Coronary artery (tissue), 2 donors: ENCODE data around the gene PLXNA2.

Experiments used
- DNase-seq: peaks from one replicate; pipeline ENCODE4 v3.0.0-alpha.2; 2017; ENCODE audit warnings: low spot score
- H3K27ac ChIP-seq, 2 donors: fragments of 200-600 bp; sonication (generic); one replicate each; pipeline ENCODE4 v1.5.1; 2016 to 2019
- H3K4me3 ChIP-seq: fragments of 200-600 bp; sonication (generic); 2 replicates; pipeline ENCODE4 v1.5.1; 2016; ENCODE audit warnings: mild to moderate bottlenecking, moderate library complexity
- CTCF ChIP-seq: fragments of 200-600 bp; sonication (generic); IDR thresholded peaks from one replicate; pipeline ENCODE4 v1.5.1; 2019; ENCODE audit warnings: antibody characterized with exemption

Gene PLXNA2

GRCh38 chr1:208223136-208223535 lies 21.0 kb downstream of the PLXNA2 start:
- DNase-seq, result no peak
- Histone ChIP-seq H3K4me3 (no peak overlapping the region), H3K27ac (peak overlapping the region; percentile 5 to 12)
- no peak for TF ChIP-seq CTCF

GRCh38 chr1:208222376-208223126 lies 21.6 kb downstream of the PLXNA2 start:
- no peak for DNase-seq
- no peak overlapping the region for H3K4me3 ChIP-seq
- peak overlapping the region; percentile 3 to 5 for H3K27ac ChIP-seq
- TF ChIP-seq CTCF, result no peak

GRCh38 chr1:208221291-208221622 lies 22.9 kb downstream of the PLXNA2 start:
- TF ChIP-seq CTCF, result no peak
- H3K4me3 ChIP-seq, result no peak overlapping the region
- H3K27ac ChIP-seq, result peak overlapping the region in 1 of 2 donors; percentile 62
- no peak for DNase-seq

- no peak for TF ChIP-seq CTCF
- H3K4me3 ChIP-seq, result peak overlapping the region; percentile 11
- DNase-seq, result peak; percentile 87
- H3K27ac ChIP-seq, result peak overlapping the region; percentile 79 to 86
Observed at GRCh38 chr1:208219659-208220282, 24.4 kb downstream of the PLXNA2 start.

- H3K27ac ChIP-seq, result peak overlapping the region; percentile 79 to 86
- TF ChIP-seq CTCF, result no peak
- H3K4me3 ChIP-seq, result peak overlapping the region; percentile 11
- no peak for DNase-seq
Observed at GRCh38 chr1:208219098-208219658, 25.0 kb downstream of the PLXNA2 start.

- no peak overlapping the region for H3K4me3 ChIP-seq
- peak overlapping the region; percentile 79 to 86 for H3K27ac ChIP-seq
- no peak for DNase-seq
- TF ChIP-seq CTCF, result no peak
Observed at GRCh38 chr1:208218237-208219097, 25.7 kb downstream of the PLXNA2 start.
